ENCODE measurements around the gene DHX34. TPM values are rescaled to one million over a fixed set of nuclear protein-coding genes. Genes with fewer than 3 reads are reported as not detected.

The DHX34 gene
- total RNA-seq, 6 donors from 2014 or later: 8.4 to 80.7 (median 19.4) TPM

- TF ChIP-seq, protein P1, sequence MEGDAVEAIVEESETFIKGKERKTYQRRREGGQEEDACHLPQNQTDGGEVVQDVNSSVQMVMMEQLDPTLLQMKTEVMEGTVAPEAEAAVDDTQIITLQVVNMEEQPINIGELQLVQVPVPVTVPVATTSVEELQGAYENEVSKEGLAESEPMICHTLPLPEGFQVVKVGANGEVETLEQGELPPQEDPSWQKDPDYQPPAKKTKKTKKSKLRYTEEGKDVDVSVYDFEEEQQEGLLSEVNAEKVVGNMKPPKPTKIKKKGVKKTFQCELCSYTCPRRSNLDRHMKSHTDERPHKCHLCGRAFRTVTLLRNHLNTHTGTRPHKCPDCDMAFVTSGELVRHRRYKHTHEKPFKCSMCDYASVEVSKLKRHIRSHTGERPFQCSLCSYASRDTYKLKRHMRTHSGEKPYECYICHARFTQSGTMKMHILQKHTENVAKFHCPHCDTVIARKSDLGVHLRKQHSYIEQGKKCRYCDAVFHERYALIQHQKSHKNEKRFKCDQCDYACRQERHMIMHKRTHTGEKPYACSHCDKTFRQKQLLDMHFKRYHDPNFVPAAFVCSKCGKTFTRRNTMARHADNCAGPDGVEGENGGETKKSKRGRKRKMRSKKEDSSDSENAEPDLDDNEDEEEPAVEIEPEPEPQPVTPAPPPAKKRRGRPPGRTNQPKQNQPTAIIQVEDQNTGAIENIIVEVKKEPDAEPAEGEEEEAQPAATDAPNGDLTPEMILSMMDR (IDR thresholded peaks at IDR 0.05): no peak
- TF ChIP-seq EP300 (IDR thresholded peaks at IDR 0.05) (no peak), POLR2AphosphoS5 (IDR thresholded peaks at IDR 0.05) (no peak), POLR2A (IDR thresholded peaks at IDR 0.05) (no peak)
Observed at GRCh38 chr19:47306303-47306702, 42.8 kb upstream of the DHX34 start.

GRCh38 chr19:47309038-47309437 lies 40.1 kb upstream of the DHX34 start:
- no peaks in the 10 kb centered on the region for H3K27me3 ChIP-seq
- TF ChIP-seq POLR2AphosphoS5 (IDR thresholded peaks at IDR 0.05) (no peak), EP300 (IDR thresholded peaks at IDR 0.05) (no peak), POLR2A (IDR thresholded peaks at IDR 0.05) (no peak)
- TF ChIP-seq, protein P1 (IDR thresholded peaks at IDR 0.05): no peak
- H3K4me3 ChIP-seq: no peak overlapping the region
- no peaks in the 10 kb centered on the region for H3K9me3 ChIP-seq
- DNase-seq (no peak), ATAC-seq (ENCODE audit: low FRiP score in 2 of 2) (no peak)
- peaks cover 3 to 12% (median 10%) of the 10 kb centered on the region in 4 donors for H3K4me1 ChIP-seq
- no peaks in the 10 kb centered on the region for H3K36me3 ChIP-seq
- H3K27ac ChIP-seq: peak overlapping the region in 2 of 4 donors; percentile 84 to 92
- 58 to 81% methylated on average over 5 to 8 of the region's 8 CpGs for WGBS, 2 donors

More at GRCh38 chr19:47306303-47306702, 42.8 kb upstream of the DHX34 start:
- DNase-seq (no peak), ATAC-seq (ENCODE audit: low FRiP score in 2 of 2) (no peak)
- WGBS, 2 donors: 85 to 89% methylated on average over 3 of the region's 3 CpGs
- no peak overlapping the region for H3K27ac ChIP-seq
- no peaks in the 10 kb centered on the region for H3K27me3 ChIP-seq
- peaks cover 3 to 12% (median 10%) of the 10 kb centered on the region in 4 donors for H3K4me1 ChIP-seq
- no peaks in the 10 kb centered on the region for H3K36me3 ChIP-seq
- no peaks in the 10 kb centered on the region for H3K9me3 ChIP-seq
- no peak overlapping the region for H3K4me3 ChIP-seq

DNA sequence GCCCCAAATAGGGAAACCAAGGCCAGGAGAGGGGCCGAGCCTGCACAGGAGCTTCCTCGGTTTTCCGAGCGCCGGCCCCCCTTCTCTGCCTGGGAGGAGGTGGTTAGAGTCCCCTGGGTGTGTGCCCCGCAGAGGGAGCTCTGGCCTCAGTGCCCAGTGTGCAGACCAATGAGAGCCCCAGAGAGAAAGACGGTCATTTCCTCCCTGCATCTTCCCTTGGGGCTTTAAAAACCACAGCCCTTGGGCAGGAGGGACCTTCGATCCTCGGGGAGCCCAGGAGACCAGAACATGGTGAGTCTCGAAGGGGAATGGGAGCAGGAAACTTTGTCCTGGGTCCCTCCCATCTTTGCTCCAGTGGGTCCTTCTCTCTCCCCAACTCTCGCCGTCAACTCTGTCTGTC lies 39.5 kb upstream of the DHX34 start, which contains the start of gene C5AR1:
Gene C5AR1, plus strand, starts transcription at position 254 of the 400 bp plus-strand sequence. Its CDS starts 35 bp downstream, at position 289.
- ATAC-seq (ENCODE audit: low FRiP score in 2 of 2) (peak; percentile 55 to 82), DNase-seq (peak in 1 of 2 donors; percentile 74)
- Histone ChIP-seq H3K9me3 (no peaks in the 10 kb centered on the region), H3K27ac (peak within 1 kb of the TSS; percentile 68 to 92 (median 82)), H3K4me3 (peak within 1 kb of the TSS in 3 of 4 donors; percentile 30 to 47 (median 36)), H3K27me3 (no peaks in the 10 kb centered on the region), H3K4me1 (peaks cover 3 to 12% (median 10%) of the 10 kb centered on the region in 4 donors), H3K36me3 (no peaks in the 10 kb centered on the region)
- TF ChIP-seq, protein P1 (IDR thresholded peaks at IDR 0.05): peak in 1 of 6 experiments; percentile 24
- TF ChIP-seq EP300 (IDR thresholded peaks at IDR 0.05) (no peak), POLR2A (IDR thresholded peaks at IDR 0.05) (peak in 3 of 4 donors; percentile 33 to 84 (median 42)), POLR2AphosphoS5 (IDR thresholded peaks at IDR 0.05) (peak; percentile 74)
- WGBS, 2 donors: 28 to 38% methylated on average over 12 of the region's 12 CpGs

- ATAC-seq (ENCODE audit: low FRiP score in 2 of 2): no peak
- H3K36me3 ChIP-seq: no peaks in the 10 kb centered on the region
- no peaks in the 10 kb centered on the region for H3K9me3 ChIP-seq
- H3K4me3 ChIP-seq: peak overlapping the region in 3 of 4 donors; percentile 30 to 47 (median 36)
- no peak for DNase-seq
- 86 to 94% methylated on average over 2 of the region's 2 CpGs for WGBS, 2 donors
- H3K27ac ChIP-seq: peak overlapping the region; percentile 68 to 92 (median 82)
- TF ChIP-seq EP300 (IDR thresholded peaks at IDR 0.05) (no peak), POLR2A (IDR thresholded peaks at IDR 0.05) (no peak), POLR2AphosphoS5 (IDR thresholded peaks at IDR 0.05) (no peak)
- TF ChIP-seq, protein P1 (IDR thresholded peaks at IDR 0.05): no peak
- H3K27me3 ChIP-seq: no peaks in the 10 kb centered on the region
- peaks cover 2 to 8% (median 5%) of the 10 kb centered on the region in 4 donors for H3K4me1 ChIP-seq
Observed at GRCh38 chr19:47310323-47310722, 38.8 kb upstream of the DHX34 start.

DNA sequence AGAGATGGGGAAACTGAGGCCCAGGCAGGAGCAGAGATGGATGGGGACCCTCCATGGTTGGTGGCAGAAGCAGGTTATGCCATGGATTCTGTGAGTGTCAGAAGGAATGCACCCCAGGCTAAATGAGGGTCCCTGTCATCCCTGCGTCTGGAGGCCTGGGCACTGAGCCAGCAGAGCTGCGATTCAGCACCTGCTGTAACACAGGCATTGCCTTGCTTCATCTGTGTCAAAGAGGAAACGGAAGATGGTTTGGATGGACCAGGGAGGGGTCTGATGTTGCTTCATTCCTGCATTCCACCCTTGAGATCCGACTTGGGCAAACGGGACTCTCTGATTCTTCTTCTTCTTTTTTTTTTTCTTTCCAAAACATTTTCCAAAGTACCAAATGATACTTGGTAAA lies 38.3 kb upstream of the DHX34 start:
- WGBS, 2 donors: 33% methylated on average over 4 to 5 of the region's 5 CpGs
- no peaks in the 10 kb centered on the region for H3K9me3 ChIP-seq
- peak in 1 of 2 donors; percentile 77 for DNase-seq
- H3K4me1 ChIP-seq: peaks cover 0 to 8% (median 2%) of the 10 kb centered on the region in 4 donors
- H3K4me3 ChIP-seq: peak overlapping the region in 3 of 4 donors; percentile 30 to 47 (median 36)
- peak; percentile 12 to 26 for ATAC-seq (ENCODE audit: low FRiP score in 2 of 2)
- TF ChIP-seq, protein P1 (IDR thresholded peaks at IDR 0.05): no peak
- peak in 2 of 4 donors; percentile 27 to 50 for TF ChIP-seq EP300 (IDR thresholded peaks at IDR 0.05)
- peak; percentile 86 to 91 for TF ChIP-seq POLR2AphosphoS5 (IDR thresholded peaks at IDR 0.05)
- TF ChIP-seq POLR2A (IDR thresholded peaks at IDR 0.05): peak in 1 of 4 donors; percentile 77
- H3K27ac ChIP-seq: peak overlapping the region; percentile 68 to 92 (median 82)
- no peaks in the 10 kb centered on the region for H3K27me3 ChIP-seq
- no peaks in the 10 kb centered on the region for H3K36me3 ChIP-seq

All from upper lobe of left lung (tissue), 6 donors.